ENCODE data around the gene SLC25A23. TPM values are rescaled to one million over a fixed set of nuclear protein-coding genes. Genes with fewer than 3 reads are reported as not detected.
"Not testable (repeated sequence)": the region's sequence is repeated elsewhere in the genome, so short reads cannot be mapped to it uniquely, and the experiment has no call there.

The SLC25A23 gene
- total and polyA plus RNA-seq, 2 of the 4 experiments (the other 2 are of a cell fraction): 7.0 to 7.6 TPM

DNA sequence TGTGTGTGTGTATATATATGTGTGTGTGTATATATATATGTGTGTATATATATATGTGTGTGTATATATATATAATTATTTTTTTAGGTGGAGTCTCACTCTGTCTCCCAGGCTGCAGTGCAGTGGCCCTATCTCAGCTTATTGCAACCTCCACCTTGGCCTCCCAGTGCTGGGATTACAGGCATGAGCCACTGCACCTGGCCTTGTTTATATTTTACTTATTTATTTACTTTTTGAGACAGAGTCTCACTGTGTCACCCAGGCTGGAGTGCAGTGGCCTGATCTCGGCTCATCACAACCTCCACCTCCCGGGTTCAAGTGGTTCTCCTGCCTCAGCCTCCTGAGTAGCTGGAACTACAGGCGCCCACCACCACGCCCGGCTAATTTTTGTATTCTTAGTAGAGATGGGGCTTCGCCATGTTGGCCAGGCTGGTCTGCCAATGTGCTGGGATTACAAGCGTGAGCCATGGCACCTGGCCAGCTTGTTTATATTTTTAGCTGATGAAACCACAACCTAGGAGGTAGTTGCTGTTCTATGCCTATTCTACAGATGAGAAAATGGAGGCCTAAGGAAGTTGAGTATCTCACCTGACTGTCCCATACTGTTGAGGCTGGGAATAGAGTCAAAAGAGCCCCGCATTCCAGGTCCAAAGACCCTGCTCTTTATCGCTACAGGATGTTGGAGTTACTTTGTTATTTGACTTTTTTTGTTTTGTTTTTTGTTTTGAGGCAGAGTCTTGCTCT, 48.6 kb upstream of the SLC25A23 start:
- H4K91ac ChIP-seq (ENCODE audit: insufficient read depth, low read depth, low read length); H3K36me3 ChIP-seq (ENCODE audit: control insufficient read depth, insufficient read depth, low read length); H2AFZ ChIP-seq (replicated peaks; ENCODE audit: low read length, poor library complexity); ATAC-seq (ENCODE audit: low read depth); H4K20me1 ChIP-seq (ENCODE audit: insufficient read depth, low read length); H4K8ac ChIP-seq (ENCODE audit: low read depth in 2 of 2, low read length in 2 of 2); H3K56ac ChIP-seq (ENCODE audit: extremely low read depth, insufficient read depth, low read length); H2BK120ac ChIP-seq (ENCODE audit: low read depth, low read length); H2BK5ac ChIP-seq (ENCODE audit: low read depth, low read length, poor library complexity, severe bottlenecking); H4K5ac ChIP-seq (ENCODE audit: low read depth, low read length); POLR2A ChIA-PET (ENCODE audit: unreplicated experiment); H3K9me1 ChIP-seq (ENCODE audit: insufficient read depth, low read length); dilution Hi-C loops (cut with HindIII; ENCODE audit: low sequenced_read_pairs, unreplicated experiment); H3K9ac ChIP-seq (ENCODE audit: low read depth, low read length); H3K27me3 ChIP-seq (ENCODE audit: control insufficient read depth, insufficient read depth, low read length); H3K79me1 ChIP-seq (ENCODE audit: low read depth in 1 of 2, low read length in 2 of 2); H3K18ac ChIP-seq (ENCODE audit: low read depth, low read length); H3K4me2 ChIP-seq (ENCODE audit: low read depth, low read length); H2BK15ac ChIP-seq (ENCODE audit: low read depth, low read length); DNase-seq; BruUV-seq (replicated peaks); H3K9me3 ChIP-seq (ENCODE audit: control insufficient read depth, insufficient read depth, low read length); H3K14ac ChIP-seq (replicated peaks; ENCODE audit: low read depth, low read length); H3K4me1 ChIP-seq (ENCODE audit: control insufficient read depth, insufficient read depth, low read length); H2BK20ac ChIP-seq (ENCODE audit: low read depth, low read length); H3K4me3 ChIP-seq (ENCODE audit: insufficient read depth, low read depth, low read length); H2AK5ac ChIP-seq (ENCODE audit: low read depth, low read length); H3K4ac ChIP-seq (ENCODE audit: low read depth, low read length); in situ Hi-C loops (cut with MboI; ENCODE audit: low sequenced_read_pairs); intact Hi-C loops (cut with micrococcal nuclease); CTCF ChIA-PET; H3K23ac ChIP-seq (ENCODE audit: low read depth, low read length); H3K27ac ChIP-seq (ENCODE audit: insufficient read depth, low read length); H2AK9ac ChIP-seq (replicated peaks; ENCODE audit: low read depth, low read length, poor library complexity): not testable (repeated sequence)
- no CpG with 5 or more reads among the region's 9 CpGs for WGBS, 2 experiments (ENCODE audit: extremely low coverage in 2 of 2, insufficient read length in 1 of 2)
